GM18502 (cell line): ENCODE results near the gene ZSWIM6.

Experiments used
- ATAC-seq: cut with Tn5 transposase; IDR thresholded peaks from one replicate; pipeline ENCODE4 v1.9.1; 2021; ENCODE audit warnings: mild to moderate bottlenecking; ENCODE audit not compliant: unreplicated experiment, poor library complexity

The ZSWIM6 gene

GRCh38 chr5:61429906-61430305 lies 97.8 kb downstream of the ZSWIM6 start:
- no peak for ATAC-seq

- no peak for ATAC-seq
Observed at GRCh38 chr5:61431923-61432620, 100.0 kb downstream of the ZSWIM6 start.

GRCh38 chr5:61435368-61435767 lies 103.3 kb downstream of the ZSWIM6 start:
- no peak for ATAC-seq

GRCh38 chr5:61438298-61438970 lies 106.4 kb downstream of the ZSWIM6 start:
- no peak for ATAC-seq

GRCh38 chr5:61440086-61440485 lies 108.0 kb downstream of the ZSWIM6 start:
- no peak for ATAC-seq

GRCh38 chr5:61440596-61440995 lies 108.5 kb downstream of the ZSWIM6 start:
- no peak for ATAC-seq

GRCh38 chr5:61441742-61442141 lies 109.7 kb downstream of the ZSWIM6 start:
- ATAC-seq: no peak

- no peak for ATAC-seq
Observed at GRCh38 chr5:61447780-61448495, 115.9 kb downstream of the ZSWIM6 start.

- ATAC-seq: no peak
Observed at GRCh38 chr5:61449804-61450492, 117.9 kb downstream of the ZSWIM6 start.

- no peak for ATAC-seq
Observed at GRCh38 chr5:61450493-61451279, 118.6 kb downstream of the ZSWIM6 start.

- ATAC-seq: no peak
Observed at GRCh38 chr5:61455179-61456006, 123.3 kb downstream of the ZSWIM6 start.

- ATAC-seq: no peak
Observed at GRCh38 chr5:61460471-61460870, 128.4 kb downstream of the ZSWIM6 start.

GRCh38 chr5:61461417-61461816 lies 129.4 kb downstream of the ZSWIM6 start:
- no peak for ATAC-seq

GRCh38 chr5:61461926-61462325 lies 129.9 kb downstream of the ZSWIM6 start:
- no peak for ATAC-seq

GRCh38 chr5:61463596-61463995 lies 131.5 kb downstream of the ZSWIM6 start:
- no peak for ATAC-seq

GRCh38 chr5:61464512-61464911 lies 132.5 kb downstream of the ZSWIM6 start:
- no peak for ATAC-seq

- ATAC-seq: no peak
Observed at GRCh38 chr5:61465066-61465465, 133.0 kb downstream of the ZSWIM6 start.

GRCh38 chr5:61465496-61465895 lies 133.4 kb downstream of the ZSWIM6 start:
- no peak for ATAC-seq

GRCh38 chr5:61466017-61466416 lies 134.0 kb downstream of the ZSWIM6 start:
- ATAC-seq: no peak
